NCI-H82 (cell line): ENCODE measurements around the gene PELI3.
"Not testable (repeated sequence)": the region's sequence is repeated elsewhere in the genome, so short reads cannot be mapped to it uniquely, and the experiment has no call there.

Experiments
- DNase-seq: peaks from one replicate; lab custom pipeline; 2025; lab: John Stamatoyannopoulos, UW

PELI3 gene

DNA sequence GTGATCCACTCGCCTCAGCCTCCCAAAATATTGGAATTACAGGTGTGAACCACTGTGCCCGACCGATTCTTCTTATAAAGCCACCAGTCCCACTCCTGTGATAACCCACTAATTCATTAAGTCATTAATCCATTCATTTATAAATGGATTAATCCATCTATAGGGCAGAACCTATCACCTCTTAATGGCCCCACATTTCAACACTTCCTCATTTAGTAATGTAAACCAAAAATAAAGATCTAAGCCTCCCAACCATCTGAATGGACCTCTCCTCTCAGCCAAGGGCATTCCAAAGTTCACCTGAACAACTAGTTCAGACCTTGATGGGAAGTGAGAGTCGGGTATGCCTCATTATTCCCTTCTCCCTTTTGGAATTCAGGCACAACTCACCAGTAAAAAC lies 18.2 kb upstream of the PELI3 start:
- DNase-seq, result no peak

DNA sequence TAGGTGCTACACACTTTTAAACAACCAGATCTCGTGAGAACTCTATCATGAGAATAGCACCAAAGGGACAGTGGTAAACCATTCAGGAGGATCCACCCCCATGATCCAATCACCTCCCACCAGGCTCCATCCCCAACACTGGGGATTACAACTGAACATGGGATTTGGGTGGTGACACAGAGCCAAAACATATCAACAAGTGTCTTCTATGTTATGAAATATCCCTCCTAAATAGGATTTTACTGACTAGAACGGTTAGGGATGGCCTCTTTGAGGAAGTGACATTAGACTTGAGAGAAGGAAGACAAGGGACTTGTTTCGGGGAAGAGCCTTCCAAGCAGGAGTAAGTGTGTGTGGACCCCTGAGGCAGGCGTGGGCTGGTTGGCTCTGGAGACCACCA lies 16.1 kb upstream of the PELI3 start:
- no peak for DNase-seq

GRCh38 chr11:66451663-66452062 lies 15.0 kb upstream of the PELI3 start:
- no peak for DNase-seq

DNA sequence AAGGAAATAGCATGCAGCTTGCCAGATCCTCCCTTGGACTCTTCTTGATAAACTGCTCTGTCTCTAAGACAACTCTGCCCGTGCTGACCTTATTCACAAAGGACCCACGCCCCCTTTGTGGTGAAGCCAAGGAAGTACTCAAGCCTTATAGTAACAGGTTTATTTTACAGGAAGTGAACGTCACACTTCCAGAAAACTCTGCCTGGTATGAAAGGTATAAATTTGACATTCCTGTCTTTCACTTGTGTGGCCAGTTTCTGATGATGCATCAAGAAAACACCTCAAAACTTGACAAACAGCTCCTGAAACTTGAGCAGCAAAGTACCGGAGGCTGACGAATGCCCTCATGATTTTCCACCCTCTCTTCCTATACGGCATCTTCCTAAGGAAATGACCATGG lies 12.5 kb upstream of the PELI3 start:
- DNase-seq, result no peak

DNA sequence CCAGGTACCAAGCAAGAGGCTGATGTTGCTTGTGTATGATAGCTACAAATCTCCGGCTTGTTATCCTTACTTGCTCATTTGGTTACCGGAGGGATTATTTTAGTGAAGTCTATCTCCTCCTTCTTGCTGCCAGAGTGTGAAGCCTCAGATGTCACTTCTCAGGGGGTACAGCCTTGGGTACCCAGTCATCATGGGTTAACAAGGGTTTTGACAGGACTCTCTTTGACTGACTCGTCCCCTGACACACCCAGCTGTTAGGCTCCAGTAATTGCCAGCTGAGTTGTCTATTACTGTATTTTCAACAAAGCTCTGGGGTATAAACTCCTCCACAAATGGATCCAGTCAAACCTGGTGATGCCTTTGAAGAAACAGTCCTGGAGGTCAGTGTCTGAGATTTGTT lies 11.9 kb upstream of the PELI3 start:
- no peak for DNase-seq

DNA sequence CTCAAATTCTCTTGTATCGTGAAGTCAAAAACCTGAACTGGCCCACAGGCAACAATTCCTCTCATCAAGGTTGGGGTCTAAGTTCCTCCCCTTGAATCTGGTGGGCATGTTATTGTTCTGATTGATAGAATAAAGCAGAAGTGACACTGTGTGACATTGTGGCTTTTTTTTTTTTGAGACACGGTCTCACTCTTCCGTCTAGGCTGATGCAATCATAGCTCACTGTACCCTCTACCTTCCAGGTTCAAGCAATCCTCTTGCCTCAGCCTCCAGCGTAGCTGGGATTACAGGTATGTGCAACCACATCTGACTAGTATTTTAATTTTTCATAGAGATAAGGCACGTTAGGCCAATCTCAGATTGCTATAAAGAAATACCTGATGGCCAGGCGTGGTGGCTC lies 8.9 kb upstream of the PELI3 start:
- DNase-seq, result no peak

DNA sequence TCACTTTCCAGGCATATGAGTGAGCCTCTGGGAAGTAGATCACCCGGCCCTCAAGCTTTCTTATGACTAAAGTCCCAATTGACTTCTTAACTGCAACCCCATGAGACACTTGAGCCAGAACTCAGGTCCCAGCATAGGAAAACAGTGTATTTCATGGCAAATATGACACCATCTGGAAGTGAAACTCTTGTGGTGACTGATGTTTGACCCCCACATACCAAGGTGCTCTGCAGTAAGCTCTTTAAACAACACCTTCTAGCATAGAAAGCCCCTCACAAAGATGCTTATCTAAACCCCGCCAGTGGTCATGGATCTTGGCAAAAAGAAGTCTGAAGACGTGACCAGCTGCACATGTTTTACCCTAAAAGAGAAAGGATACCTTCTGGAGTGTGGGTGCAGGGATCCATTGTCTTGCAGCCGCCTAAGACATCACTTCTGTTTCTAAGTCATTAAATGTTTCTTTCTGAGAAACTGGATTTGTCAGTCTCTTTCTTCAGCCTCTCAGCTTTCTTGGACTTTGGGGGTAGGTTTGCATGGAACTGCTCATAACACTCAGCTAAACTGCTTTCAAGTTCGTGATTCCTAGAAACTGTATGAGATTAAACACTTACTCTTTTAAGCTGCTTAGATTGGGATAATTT lies 7.4 kb upstream of the PELI3 start:
- peak; percentile 93 for DNase-seq

DNA sequence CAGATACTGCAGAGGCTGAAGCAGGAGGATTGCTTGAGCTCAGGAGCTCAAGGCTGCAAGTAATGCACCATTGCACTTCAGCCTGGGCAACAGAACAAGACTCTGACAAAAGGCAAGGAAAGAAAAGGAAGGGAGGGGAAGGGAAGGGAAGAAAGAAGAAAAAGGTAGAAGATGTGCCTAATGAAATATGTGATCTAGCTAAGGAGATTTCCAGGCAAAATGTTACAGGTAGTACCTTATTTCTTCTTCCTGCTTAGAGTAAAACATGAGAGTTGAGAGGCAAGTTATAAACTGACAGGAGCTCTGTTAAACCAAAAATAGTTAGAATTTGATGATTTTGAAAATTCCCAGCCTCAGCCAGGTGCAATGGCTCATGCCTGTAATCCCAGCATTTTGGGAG lies 4.7 kb upstream of the PELI3 start:
- no peak for DNase-seq

GRCh38 chr11:66462911-66463310 lies 3.8 kb upstream of the PELI3 start:
- no peak for DNase-seq

DNA sequence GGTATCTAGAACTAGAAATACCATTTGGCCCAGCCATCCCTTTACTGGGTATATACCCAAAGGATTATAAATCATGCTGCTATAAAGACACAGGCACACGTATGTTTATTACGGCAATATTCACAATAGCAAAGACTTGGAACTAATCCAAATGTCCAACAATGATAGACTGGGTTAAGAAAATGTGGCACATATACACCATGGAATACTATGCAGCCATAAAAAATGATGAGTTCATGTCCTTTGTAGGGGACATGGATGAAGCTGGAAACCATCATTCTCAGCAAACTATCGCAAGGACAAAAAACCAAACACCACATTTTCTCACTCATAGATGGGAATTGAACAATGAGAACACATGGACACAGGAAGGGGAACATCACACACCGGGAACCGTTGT lies 2.6 kb upstream of the PELI3 start:
- not testable (repeated sequence) for DNase-seq

DNA sequence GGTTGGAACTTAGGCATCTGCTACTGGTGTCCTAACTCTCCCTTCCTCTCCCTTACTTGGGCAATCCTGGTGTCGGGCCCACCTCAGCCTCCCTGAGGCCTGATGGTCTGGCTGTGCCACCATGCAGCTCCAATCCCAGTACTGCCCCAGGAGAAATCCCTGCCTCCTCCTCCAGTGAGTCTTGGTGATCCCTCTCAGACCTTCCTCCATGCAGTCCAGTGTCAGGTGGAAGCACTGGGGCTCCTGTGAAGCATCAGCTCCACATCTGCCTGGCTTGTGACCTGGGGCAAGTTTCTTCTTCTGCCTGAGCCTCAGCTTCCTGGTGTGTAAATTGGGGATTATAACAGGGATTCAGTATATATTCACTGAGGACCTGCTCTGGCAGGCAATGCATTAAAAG lies 1.8 kb upstream of the PELI3 start:
- DNase-seq, result no peak

DNA sequence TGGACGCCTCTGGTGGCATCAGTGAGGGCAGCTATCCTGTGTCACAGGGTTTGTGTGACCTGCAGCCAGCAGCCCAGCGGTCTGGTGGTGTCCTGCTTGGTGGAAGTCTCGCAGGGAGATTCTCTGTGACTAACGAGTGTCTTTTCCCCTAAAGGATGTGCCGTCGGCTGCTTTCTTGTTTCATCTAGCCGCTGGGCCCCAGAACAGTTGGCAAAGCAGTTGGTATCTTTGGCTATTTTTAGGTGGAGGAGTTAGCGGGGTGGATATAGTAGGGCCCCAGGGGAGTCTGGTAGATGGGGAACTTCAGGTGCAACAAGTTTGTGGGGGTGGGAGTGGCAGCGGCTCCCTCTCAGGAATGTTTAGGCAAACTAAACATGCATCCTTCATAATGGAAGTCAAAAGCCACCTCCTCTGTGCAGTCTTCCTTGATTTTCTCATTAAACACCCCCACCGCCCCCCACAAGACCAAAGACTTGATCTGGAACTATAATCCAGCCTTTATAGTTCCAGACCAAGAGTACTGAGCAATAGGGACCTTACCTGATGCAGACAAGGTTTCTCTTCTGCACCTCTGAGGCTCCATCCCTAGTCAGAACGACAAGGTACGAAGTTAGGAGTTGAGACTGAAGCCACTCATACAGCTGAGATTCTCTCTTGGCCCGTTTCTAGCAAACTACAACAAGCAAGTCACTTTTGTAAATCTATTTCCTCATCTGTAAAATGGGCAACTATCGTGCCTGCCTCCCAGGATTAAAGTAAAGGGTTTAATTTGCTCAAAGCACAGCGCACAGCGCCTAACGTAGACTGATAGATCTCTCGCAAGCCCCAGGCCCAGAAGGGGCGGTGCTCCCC lies 1.1 kb upstream of the PELI3 start:
- DNase-seq, result peak; percentile 52

GRCh38 chr11:66467034-66467659 lies 442 bp downstream of the PELI3 start:
- peak; percentile 55 for DNase-seq

DNA sequence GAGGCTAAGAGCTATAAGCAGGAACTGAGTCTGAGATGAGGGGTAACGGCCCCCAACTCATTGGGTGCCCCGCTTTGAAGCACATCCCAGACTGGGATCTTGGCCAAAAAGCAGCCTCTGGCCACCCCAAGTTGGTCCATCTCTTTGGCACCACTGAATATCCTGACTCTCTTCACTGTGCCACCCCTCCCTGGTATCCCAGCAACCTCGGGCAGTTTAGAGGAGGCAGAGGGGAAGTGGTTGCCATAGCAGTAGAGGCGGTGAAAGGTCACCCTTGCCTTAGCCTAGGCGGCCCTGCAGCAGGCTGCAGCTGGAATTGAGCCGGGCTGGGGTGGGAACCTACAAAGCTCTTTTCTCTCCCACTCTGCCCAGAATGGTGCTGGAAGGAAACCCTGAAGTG lies 1.1 kb downstream of the PELI3 start:
- DNase-seq, result peak; percentile 20

GRCh38 chr11:66468691-66469090 lies 2.0 kb downstream of the PELI3 start:
- no peak for DNase-seq

GRCh38 chr11:66469441-66469840 lies 2.7 kb downstream of the PELI3 start:
- DNase-seq, result no peak

GRCh38 chr11:66470015-66470414 lies 3.3 kb downstream of the PELI3 start:
- no peak for DNase-seq

DNA sequence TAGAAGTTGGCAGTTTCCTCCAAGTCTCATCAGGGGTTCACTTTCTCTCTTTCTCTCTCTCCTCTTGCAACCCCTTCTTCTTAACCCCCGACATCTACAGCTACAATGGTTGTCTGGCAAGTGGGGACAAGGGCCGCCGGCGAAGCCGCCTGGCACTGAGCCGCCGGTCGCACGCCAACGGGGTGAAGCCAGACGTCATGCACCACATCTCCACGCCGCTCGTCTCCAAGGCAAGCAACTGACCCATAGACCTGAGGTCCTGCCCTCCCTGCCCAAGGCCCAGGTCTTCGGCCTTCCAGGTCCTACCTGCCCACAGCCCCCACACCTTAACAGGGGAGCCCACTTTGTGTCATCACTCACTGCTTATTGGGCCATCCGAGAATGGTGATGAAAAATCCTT lies 4.4 kb downstream of the PELI3 start:
- DNase-seq, result no peak

GRCh38 chr11:66472054-66472453 lies 5.3 kb downstream of the PELI3 start:
- DNase-seq, result no peak

GRCh38 chr11:66473167-66473566 lies 6.5 kb downstream of the PELI3 start:
- no peak for DNase-seq

- DNase-seq, result no peak
Measured at GRCh38 chr11:66473608-66474515, 7.2 kb downstream of the PELI3 start.
